ENCODE data around the gene CACNA1I.
"Not testable (repeated sequence)": the region's sequence is repeated elsewhere in the genome, so short reads cannot be mapped to it uniquely, and the experiment has no call there.

CACNA1I gene

DNA sequence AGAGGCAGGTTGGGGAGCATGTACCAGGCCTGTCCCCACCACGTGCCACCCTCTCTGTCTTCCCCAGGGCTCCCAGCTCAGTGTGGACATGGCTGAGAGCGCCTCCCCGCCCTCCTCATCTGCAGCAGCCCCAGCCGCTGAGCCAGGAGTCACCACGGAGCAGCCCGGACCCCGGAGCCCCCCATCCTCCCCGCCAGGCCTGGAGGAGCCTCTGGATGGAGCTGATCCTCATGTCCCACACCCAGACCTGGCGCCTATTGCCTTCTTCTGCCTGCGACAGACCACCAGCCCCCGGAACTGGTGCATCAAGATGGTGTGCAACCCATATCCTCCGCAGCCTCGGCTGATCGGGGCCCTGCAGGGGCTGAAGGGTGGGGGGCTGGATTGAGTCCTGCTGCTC, at the start of gene CACNA1I:
TSS of gene CACNA1I (plus strand) at position 89 of the 400 bp plus-strand sequence. CDS start at position 89, 0 bp downstream.
- DNase-seq (ENCODE audit: low read depth), result no peak
- TF ChIP-seq, protein P1, sequence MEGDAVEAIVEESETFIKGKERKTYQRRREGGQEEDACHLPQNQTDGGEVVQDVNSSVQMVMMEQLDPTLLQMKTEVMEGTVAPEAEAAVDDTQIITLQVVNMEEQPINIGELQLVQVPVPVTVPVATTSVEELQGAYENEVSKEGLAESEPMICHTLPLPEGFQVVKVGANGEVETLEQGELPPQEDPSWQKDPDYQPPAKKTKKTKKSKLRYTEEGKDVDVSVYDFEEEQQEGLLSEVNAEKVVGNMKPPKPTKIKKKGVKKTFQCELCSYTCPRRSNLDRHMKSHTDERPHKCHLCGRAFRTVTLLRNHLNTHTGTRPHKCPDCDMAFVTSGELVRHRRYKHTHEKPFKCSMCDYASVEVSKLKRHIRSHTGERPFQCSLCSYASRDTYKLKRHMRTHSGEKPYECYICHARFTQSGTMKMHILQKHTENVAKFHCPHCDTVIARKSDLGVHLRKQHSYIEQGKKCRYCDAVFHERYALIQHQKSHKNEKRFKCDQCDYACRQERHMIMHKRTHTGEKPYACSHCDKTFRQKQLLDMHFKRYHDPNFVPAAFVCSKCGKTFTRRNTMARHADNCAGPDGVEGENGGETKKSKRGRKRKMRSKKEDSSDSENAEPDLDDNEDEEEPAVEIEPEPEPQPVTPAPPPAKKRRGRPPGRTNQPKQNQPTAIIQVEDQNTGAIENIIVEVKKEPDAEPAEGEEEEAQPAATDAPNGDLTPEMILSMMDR (conservative IDR thresholded peaks at IDR 0.05; ENCODE audit: low read depth, low read length), result no peak

DNA sequence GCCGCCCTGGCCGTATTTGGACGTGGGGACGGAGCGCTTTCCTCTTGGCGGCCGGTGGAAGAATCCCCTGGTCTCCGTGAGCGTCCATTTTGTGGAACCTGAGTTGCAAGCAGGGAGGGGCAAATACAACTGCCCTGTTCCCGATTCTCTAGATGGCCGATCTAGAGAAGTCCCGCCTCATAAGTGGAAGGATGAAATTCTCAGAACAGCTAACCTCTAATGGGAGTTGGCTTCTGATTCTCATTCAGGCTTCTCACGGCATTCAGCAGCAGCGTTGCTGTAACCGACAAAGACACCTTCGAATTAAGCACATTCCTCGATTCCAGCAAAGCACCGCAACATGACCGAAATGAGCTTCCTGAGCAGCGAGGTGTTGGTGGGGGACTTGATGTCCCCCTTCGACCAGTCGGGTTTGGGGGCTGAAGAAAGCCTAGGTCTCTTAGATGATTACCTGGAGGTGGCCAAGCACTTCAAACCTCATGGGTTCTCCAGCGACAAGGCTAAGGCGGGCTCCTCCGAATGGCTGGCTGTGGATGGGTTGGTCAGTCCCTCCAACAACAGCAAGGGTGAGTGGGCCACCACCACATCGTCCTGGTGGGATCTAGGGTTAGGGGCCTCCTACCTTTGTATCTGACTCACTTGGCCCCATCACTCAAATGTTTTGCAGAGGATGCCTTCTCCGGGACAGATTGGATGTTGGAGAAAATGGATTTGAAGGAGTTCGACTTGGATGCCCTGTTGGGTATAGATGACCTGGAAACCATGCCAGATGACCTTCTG, 49.3 kb upstream of the CACNA1I start:
- peak overlapping the region; percentile 94 for H3K4me3 ChIP-seq (ENCODE audit: low read length)
- DNase-seq (ENCODE audit: low read depth), result not testable (repeated sequence)

More for the DNA sequence above, at the start of gene CACNA1I:
- H3K4me3 ChIP-seq (ENCODE audit: low read length), result no peak within 1 kb of the TSS

DNA sequence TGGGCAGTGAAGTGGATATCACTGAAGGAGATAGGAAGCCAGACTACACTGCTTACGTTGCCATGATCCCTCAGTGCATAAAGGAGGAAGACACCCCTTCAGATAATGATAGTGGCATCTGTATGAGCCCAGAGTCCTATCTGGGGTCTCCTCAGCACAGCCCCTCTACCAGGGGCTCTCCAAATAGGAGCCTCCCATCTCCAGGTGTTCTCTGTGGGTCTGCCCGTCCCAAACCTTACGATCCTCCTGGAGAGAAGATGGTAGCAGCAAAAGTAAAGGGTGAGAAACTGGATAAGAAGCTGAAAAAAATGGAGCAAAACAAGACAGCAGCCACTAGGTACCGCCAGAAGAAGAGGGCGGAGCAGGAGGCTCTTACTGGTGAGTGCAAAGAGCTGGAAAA, 48.5 kb upstream of the CACNA1I start:
- not testable (repeated sequence) for DNase-seq (ENCODE audit: low read depth)
- peak overlapping the region; percentile 94 for H3K4me3 ChIP-seq (ENCODE audit: low read length)

DNA sequence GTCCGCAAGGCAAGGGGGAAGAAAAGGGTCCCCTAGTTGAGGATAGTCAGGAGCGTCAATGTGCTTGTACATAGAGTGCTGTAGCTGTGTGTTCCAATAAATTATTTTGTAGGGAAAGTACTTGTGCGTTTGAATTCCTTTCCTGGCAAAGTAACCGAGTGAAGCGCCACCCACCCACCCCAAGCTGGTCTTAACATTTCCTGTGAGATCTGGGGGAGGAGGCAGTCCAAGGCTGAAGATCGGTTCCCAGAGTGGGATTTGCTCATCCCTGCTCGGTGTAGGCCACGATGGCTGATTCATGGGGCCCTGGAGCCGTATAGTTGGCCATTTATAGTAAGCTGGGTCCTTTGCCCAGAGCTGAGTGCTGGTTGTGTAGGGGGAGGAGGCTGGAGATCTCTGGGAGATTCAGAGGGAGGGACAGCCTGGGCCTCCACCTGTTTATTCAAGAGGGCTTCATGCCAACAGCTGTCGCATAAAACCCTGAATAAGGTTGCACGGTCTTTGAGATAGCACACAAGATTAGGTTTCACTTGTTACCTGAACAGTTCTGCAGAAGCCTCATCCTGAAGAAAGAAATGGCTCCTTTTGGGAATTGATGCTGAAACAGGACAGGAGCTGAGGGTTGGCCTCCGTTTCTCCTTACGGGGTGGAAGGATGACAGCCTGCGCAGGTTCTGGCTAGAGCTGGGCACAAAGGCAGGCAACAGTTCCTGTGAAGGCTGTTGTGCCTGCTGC, 47.8 kb upstream of the CACNA1I start:
- H3K4me3 ChIP-seq (ENCODE audit: low read length), result peak overlapping the region; percentile 94
- no peak for DNase-seq (ENCODE audit: low read depth)
- TF ChIP-seq, protein P1 (conservative IDR thresholded peaks at IDR 0.05; ENCODE audit: low read depth, low read length), result no peak

DNA sequence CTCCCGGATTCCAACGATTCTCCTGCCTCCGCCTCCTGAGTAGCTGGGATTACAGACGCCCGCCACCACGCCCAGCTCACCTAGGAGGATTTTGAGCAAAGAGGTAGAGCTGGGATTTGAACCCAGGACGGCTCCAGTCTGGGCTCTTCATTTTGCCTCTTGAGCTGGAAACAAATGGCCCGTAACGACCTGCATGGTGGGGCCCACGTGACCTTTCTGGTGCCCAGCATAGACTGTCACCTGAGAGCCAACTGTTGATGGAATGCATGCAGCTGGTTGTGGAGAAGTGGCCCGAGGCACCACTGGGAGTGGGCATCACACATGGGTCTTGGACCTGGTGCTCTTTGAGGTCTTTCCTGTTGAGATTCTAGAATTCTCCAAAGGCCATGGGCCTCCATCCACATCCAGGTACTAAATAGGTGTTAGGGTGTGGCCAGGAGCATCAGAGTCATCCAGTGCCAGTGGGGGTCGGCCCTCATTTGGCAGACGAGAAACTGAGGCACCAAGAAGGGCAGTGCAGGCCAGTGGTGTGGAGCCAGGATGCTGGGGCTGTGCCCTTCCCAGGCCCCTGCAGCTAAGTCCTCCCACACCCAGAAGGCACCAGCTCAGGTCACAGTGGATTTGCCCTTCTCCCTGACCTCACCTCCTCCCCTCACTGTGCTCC, 46.3 kb upstream of the CACNA1I start:
- TF ChIP-seq, protein P1 (conservative IDR thresholded peaks at IDR 0.05; ENCODE audit: low read depth, low read length), result no peak
- no peak for DNase-seq (ENCODE audit: low read depth)
- H3K4me3 ChIP-seq (ENCODE audit: low read length), result no peak overlapping the region

DNA sequence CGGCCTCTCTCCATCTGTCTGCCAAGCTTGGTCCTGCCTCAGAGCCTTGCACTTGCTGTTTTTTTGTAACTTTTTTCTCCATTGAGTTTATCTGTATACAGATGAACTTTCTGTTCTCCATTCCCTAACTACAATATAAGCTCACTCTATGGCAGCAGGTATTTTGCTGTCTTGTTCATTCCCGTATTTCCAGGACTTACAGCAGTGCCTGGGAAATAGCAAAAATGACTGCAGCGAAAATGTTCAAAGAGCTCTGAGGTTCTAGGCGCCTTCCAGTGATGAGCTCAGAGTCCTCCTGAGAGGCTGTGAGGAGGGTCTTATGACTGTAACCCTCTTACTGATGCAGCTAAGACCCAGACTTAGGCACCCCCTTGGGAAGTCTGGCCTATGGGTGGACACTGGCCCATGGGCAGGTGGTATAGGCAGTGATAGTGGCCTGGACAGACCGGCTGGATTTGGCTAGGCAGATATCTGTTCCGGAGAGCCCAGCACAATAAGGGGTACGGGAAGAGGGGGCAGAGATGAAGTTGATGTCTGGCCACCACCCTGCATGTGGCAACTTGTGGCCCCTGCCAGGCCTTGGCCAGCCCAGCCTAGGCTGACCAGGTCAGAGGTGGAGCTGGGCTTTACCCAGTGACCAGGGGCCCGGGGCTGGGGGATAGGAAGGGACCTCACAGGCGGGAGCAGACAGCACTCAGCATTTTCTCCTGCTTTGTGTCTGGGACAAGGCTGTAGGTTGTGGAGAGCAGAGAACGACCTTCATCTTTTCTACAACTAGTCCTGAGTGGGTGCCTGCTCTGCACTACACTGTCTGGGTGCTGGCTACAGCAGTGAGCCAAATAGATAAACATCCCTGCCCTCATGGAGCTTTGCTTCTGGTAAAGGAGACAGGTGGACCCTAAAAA, 45.5 kb upstream of the CACNA1I start:
- no peak for DNase-seq (ENCODE audit: low read depth)
- TF ChIP-seq, protein P1 (conservative IDR thresholded peaks at IDR 0.05; ENCODE audit: low read depth, low read length), result no peak
- no peak overlapping the region for H3K4me3 ChIP-seq (ENCODE audit: low read length)

DNA sequence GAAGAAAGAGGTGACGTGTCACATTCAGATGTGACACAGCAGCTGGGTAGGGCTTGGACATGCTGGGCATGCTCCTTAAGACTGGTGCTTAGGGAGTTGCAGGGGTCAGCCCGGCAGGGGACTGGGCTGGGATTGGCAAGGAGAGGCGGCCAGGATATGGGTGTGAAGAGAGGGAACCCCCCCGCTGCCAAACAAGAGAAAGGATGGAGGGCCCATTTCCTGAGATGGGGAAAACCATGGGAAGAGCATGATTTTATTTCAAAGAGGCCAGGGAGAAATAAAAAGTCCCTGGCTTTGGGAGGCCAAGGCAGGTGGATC, 44.9 kb upstream of the CACNA1I start:
- H3K4me3 ChIP-seq (ENCODE audit: low read length), result no peak overlapping the region
- no peak for DNase-seq (ENCODE audit: low read depth)
- TF ChIP-seq, protein P1 (conservative IDR thresholded peaks at IDR 0.05; ENCODE audit: low read depth, low read length), result no peak

Measured in retinal pigment epithelial cell (primary cell).